Heart left ventricle (tissue), 16 donors: ENCODE data around the gene PCNX3. TPM values are rescaled to one million over a fixed set of nuclear protein-coding genes. Genes with fewer than 3 reads are reported as not detected.

Experiments used
- ATAC-seq, 4 donors: fragments of 200-7000 bp; cut with Tn5 transposase; one replicate each; pipeline ENCODE4 v1.9.1; 2020 to 2022; ENCODE audit warnings: moderate library complexity in 4 of 4, mild to moderate bottlenecking in 3 of 4, moderate number of reproducible peaks in 1 of 4
- DNase-seq, 5 donors: peaks; one replicate each; pipeline ENCODE4 v3.0.0-alpha.2; 2020
- H3K27ac ChIP-seq, 12 donors: fragments of 200-600 bp; sonication (generic) in 4 of 12; one replicate each; pipeline versions ENCODE4 v1.5.0 to v1.8.0; 2016 to 2022; ENCODE audit warnings: mild to moderate bottlenecking in 2 of 12
- H3K27me3 ChIP-seq, 9 donors: fragments of 200-600 bp; sonication (generic) in 2 of 9; one replicate each; pipeline versions ENCODE4 v1.5.1 to v1.8.0; 2016 to 2022; ENCODE audit warnings: mild to moderate bottlenecking in 3 of 9
- H3K36me3 ChIP-seq, 9 donors: fragments of 200-600 bp; sonication (generic) in 2 of 9; one replicate each; pipeline versions ENCODE4 v1.5.0 to v1.8.0; 2018 to 2022; ENCODE audit warnings: mild to moderate bottlenecking in 2 of 9
- H3K4me1 ChIP-seq, 12 donors: fragments of 200-600 bp; sonication (generic) in 4 of 12; one replicate each; pipeline versions ENCODE4 v1.5.0 to v1.8.0; 2016 to 2022; ENCODE audit warnings: mild to moderate bottlenecking in 3 of 12
- H3K4me3 ChIP-seq, 12 donors: fragments of 200-600 bp; sonication (generic) in 4 of 12; one replicate each; pipeline versions ENCODE4 v1.5.0 to v1.8.0; 2017 to 2022; ENCODE audit warnings: mild to moderate bottlenecking in 9 of 12, moderate library complexity in 4 of 12
- H3K9me3 ChIP-seq, 12 donors: fragments of 200-600 bp; sonication (generic) in 4 of 12; one replicate each; pipeline versions ENCODE4 v1.5.0 to v1.8.0; 2016 to 2022; ENCODE audit warnings: mild to moderate bottlenecking in 1 of 12
- CTCF ChIP-seq, 12 donors: fragments of 200-600 bp; sonication (generic) in 4 of 12; IDR thresholded peaks; one replicate each; pipeline versions ENCODE4 v1.5.0 to v1.8.0; 2018 to 2022; ENCODE audit warnings: antibody characterized with exemption in 12 of 12, mild to moderate bottlenecking in 5 of 12
- POLR2A ChIP-seq, 2 donors: fragments of 450-650 bp; IDR thresholded peaks; one replicate each; pipeline ENCODE4 v1.6.1; 2017; ENCODE audit warnings: antibody characterized with exemption in 2 of 2, mild to moderate bottlenecking in 2 of 2, moderate library complexity in 2 of 2
- WGBS, 4 donors: extraction: QIAGEN DNeasy Blood & Tissue Kit in 2 of 4; methylation state at CpG; one replicate each; pipeline versions ENCODE4 v1.1.5 to v1.1.7; 2013 to 2018; 5-methylcytosine and 5-hydroxymethylcytosine counted together
- intact Hi-C, 10 donors: fragments of 100-400 bp; cut with DNase I; formaldehyde crosslinking; loops; one replicate each; pipeline versions ENCODE4 v1.11.1 to v1.14.2; 2022
- polyA plus RNA-seq, 2 donors: library from polyadenylated mRNA; stranded (reverse); fragments of 200-250 nt; gene quantifications; one replicate each; pipeline ENCODE4 v1.2.3, GENCODE V29; 2013
- total RNA-seq, 9 donors: library from RNA; depleted of rRNA in 2 of 9; stranded (reverse); fragments of >200 nt in 2 of 9; fragmentation: NEBNext Ultra II Directional in 3 of 9; extraction: Animal tissue kit (Norgen Biotek cat#: 25700) in 3 of 9; gene quantifications; one replicate each; pipeline versions ENCODE4 v1.1.0 to v1.2.4, GENCODE V29; 2016 to 2023
- donor health status: ischemic (EF 13 %, LVEDD 7.1; RV severe dilation, severe dysfunction).
- donor health status: healthy with polysubstance abuse.
- donor health status: DM: no; HTN: yes; CAD: no.
- donor health status: DM: no; HTN: no; CAD: no.
- donor health status: ischemic (EF 25% LVEDD 6.9; RV normal size, moderate dysfunction).
- donor health status: ischemic (EF 25% LVEDD 5.7; RV mildly dilated, moderate dysfunction).
- donor health status: healthy.
- donor health status: DM: yes; HTN: yes; CAD: no.
- donor health status: ischemic (EF 35%, LVEDD 5.7; RV mildly dilated, moderate dysfunction).
- donor health status: nonischemic (EF 11% LVEDD 7.7; RV severe dilation, severe dysfunction).
- donor health status: DM: yes; HTN: yes; CAD: no.
- donor health status: PGD.
- donor health status: ischemic (EF 29% LVEDD 5.4; RV normal size, mild dysfunction).
- donor health status: nonischemic (EF 23%, LVEDD 6.1; RV moderate dilation, normal function).

Gene PCNX3
- total and polyA plus RNA-seq, 11 donors = 7.1 to 23.4 (median 14.4) TPM

- Histone ChIP-seq H3K27me3 (no peaks in the 10 kb centered on the region), H3K4me3 (peak within 1 kb of the TSS; percentile 46 to 100 (median 94)), H3K4me1 (peaks cover 5 to 35% (median 25%) of the 10 kb centered on the region in 12 donors), H3K27ac (peak within 1 kb of the TSS; percentile 91 to 100 (median 99)), H3K36me3 (peaks cover 0 to 38% (median 36%) of the 10 kb centered on the region in 9 donors), H3K9me3 (no peaks in the 10 kb centered on the region)
- intact Hi-C loops = loop anchor here in 4 of 10 donors (1.0 to 5.0 kb wide), 8 partner anchors 10 to 646 kb away; partner anchors contain the start of genes C11orf68 (in 1 of the 4), CFL1 (in 1 of the 4), DRAP1 (in 1 of the 4) and FAM89B (in 1 of the 4)
- peak; percentile 87 to 93 (median 90) for ATAC-seq
- TF ChIP-seq POLR2A (IDR thresholded peaks at IDR 0.05) (peak in 1 of 2 donors; percentile 84), CTCF (IDR thresholded peaks at IDR 0.05) (peak in 1 of 12 donors; percentile 11)
- peak; percentile 94 to 97 (median 96) for DNase-seq
- WGBS, 4 donors = 0 to 1% (median 0%) methylated on average over 14 to 91 of the region's 91 CpGs
Measured at GRCh38 chr11:65662799-65663638, 47.4 kb downstream of the PCNX3 start, which contains the start of gene RELA. Gene RELA (minus strand): TSS chr11:65662916. CDS start chr11:65662832, 84 bp downstream.

GRCh38 chr11:65663639-65664200 lies 48.1 kb downstream of the PCNX3 start:
- peak; percentile 41 to 81 (median 51) for ATAC-seq
- Histone ChIP-seq H3K27me3 (no peaks in the 10 kb centered on the region), H3K4me3 (peak overlapping the region; percentile 44 to 100 (median 94)), H3K4me1 (peaks cover 5 to 35% (median 25%) of the 10 kb centered on the region in 12 donors), H3K9me3 (no peaks in the 10 kb centered on the region), H3K27ac (peak overlapping the region; percentile 91 to 100 (median 99)), H3K36me3 (peaks cover 0 to 31% (median 29%) of the 10 kb centered on the region in 9 donors)
- intact Hi-C loops = loop anchor here in 3 of 10 donors (1.0 to 5.0 kb wide), 7 partner anchors 25 to 646 kb away; partner anchors contain the start of genes C11orf68 (in 1 of the 3), CFL1 (in 1 of the 3), DRAP1 (in 1 of the 3) and FAM89B (in 1 of the 3)
- 3 to 12% (median 6%) methylated on average over 7 to 15 of the region's 15 CpGs for WGBS, 4 donors
- DNase-seq = peak in 3 of 5 donors; percentile 79 to 84 (median 79)
- TF ChIP-seq CTCF (IDR thresholded peaks at IDR 0.05) = no peak
- TF ChIP-seq POLR2A (IDR thresholded peaks at IDR 0.05) = no peak

GRCh38 chr11:65672180-65672860 lies 56.7 kb downstream of the PCNX3 start:
- Histone ChIP-seq H3K9me3 (no peaks in the 10 kb centered on the region), H3K27me3 (no peaks in the 10 kb centered on the region), H3K4me3 (no peak overlapping the region), H3K36me3 (no peaks in the 10 kb centered on the region), H3K4me1 (no peaks in the 10 kb centered on the region), H3K27ac (no peak overlapping the region)
- DNase-seq (no peak), ATAC-seq (no peak)
- intact Hi-C loops = no loop called here
- TF ChIP-seq CTCF (IDR thresholded peaks at IDR 0.05) (no peak), POLR2A (IDR thresholded peaks at IDR 0.05) (no peak)
